Fibroblast of lung (primary cell): ENCODE data around the gene IGDCC3.

ENCODE experiments used
- EZH2 ChIP-seq: IDR thresholded peaks from 2 replicates; pipeline ENCODE4 v1.5.1; 2012; ENCODE audit warnings: low read length, control low read depth, mild to moderate bottlenecking; ENCODE audit errors: missing control alignments
- TF ChIP-seq, protein P1 (sequence below), 2 donors: IDR thresholded peaks in 1 of 2; conservative IDR thresholded peaks in 1 of 2; 1 replicate in 1 of 2; 2 replicates in 1 of 2; pipeline ENCODE4 v1.5.1; 2011 to 2012; ENCODE audit warnings: low read length in 2 of 2, control low read depth in 1 of 2, inconsistent platforms in 1 of 2, low read depth in 1 of 2, mild to moderate bottlenecking in 1 of 2

DNA sequence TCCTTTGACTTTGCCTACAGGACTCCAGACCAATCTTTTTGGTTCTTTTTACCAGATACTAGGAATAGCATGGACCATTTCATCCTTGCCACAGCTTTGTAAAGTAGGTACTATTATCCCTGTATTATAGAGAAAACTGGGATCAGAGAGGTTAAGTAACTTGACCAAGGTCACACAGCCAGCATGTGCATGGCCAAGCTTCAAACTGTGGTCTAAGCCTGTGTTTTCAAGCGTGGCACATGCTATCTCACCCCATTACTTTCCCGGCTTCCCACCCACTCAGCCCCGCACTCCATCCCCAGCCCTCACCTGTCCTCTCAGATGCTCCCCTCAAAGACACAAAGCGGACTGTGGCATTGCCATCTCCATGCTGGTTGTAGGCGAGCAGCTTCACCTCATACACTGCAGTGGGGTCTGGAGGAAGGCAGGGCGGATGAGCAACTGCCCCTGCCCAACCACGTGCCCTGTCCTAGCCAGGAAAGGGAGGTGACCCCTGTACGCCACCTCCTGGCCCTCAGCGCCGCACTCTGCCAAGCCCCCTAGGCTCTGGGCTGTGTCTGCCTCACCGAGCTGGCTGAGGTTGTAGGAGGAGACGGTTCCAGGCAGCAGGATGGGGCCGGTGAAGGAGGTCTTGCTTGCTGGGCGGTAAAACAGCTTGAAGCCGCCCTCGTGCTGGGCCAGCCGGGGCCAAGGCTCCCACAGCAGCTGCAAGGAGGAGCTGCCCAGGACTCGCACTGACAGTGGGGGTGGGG lies 47.6 kb downstream of the IGDCC3 start:
- TF ChIP-seq, protein P1, sequence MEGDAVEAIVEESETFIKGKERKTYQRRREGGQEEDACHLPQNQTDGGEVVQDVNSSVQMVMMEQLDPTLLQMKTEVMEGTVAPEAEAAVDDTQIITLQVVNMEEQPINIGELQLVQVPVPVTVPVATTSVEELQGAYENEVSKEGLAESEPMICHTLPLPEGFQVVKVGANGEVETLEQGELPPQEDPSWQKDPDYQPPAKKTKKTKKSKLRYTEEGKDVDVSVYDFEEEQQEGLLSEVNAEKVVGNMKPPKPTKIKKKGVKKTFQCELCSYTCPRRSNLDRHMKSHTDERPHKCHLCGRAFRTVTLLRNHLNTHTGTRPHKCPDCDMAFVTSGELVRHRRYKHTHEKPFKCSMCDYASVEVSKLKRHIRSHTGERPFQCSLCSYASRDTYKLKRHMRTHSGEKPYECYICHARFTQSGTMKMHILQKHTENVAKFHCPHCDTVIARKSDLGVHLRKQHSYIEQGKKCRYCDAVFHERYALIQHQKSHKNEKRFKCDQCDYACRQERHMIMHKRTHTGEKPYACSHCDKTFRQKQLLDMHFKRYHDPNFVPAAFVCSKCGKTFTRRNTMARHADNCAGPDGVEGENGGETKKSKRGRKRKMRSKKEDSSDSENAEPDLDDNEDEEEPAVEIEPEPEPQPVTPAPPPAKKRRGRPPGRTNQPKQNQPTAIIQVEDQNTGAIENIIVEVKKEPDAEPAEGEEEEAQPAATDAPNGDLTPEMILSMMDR (conservative IDR thresholded peaks at IDR 0.05 in 1 of 2, IDR thresholded peaks at IDR 0.05 in 1 of 2; ENCODE audit: low read depth in 1 of 2, low read length in 2 of 2): no peak
- TF ChIP-seq EZH2: no peak
